ENCODE measurements around the gene BIN1. TPM values are rescaled to one million over a fixed set of nuclear protein-coding genes. Genes with fewer than 3 reads are reported as not detected.
"Not testable (repeated sequence)": the region's sequence is repeated elsewhere in the genome, so short reads cannot be mapped to it uniquely, and the experiment has no call there.

BIN1 gene
- total RNA-seq, 1 donor from 2014 or later = 50.2 TPM

DNA sequence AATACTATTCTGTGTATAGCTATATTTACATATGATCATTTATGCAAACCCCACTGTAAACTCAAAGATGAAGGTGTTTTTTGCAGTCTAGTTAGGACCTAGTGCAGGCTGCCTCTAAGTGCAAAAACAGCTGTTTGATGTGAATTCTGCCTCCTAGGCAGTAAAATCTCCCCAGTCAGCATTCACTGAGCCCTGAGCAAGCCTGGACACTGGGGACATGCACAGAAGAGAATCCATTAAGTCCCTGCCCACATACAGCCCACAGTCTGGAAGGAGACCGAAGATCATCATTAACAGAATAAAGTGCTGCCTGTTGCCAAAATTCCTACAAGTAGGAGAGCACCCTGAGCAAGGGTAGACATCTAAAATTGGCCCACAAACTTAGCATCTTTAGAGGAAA is 14.4 kb upstream of the BIN1 start:
- H3K4me1 Mint-ChIP-seq (ENCODE audit: low read depth, unreplicated experiment) = no peaks in the 10 kb centered on the region
- Histone ChIP-seq H3K27ac (ENCODE audit: low read depth, low read length) (no peak overlapping the region), H4K20me1 (ENCODE audit: insufficient read depth, low read length) (no peaks in the 10 kb centered on the region), H3K9me3 (ENCODE audit: insufficient read depth, low read depth, low read length) (no peaks in the 10 kb centered on the region), H3K4me2 (ENCODE audit: low read length) (no peak overlapping the region), H3K79me2 (ENCODE audit: insufficient read depth, low read length) (no peaks in the 10 kb centered on the region), H3K36me3 (ENCODE audit: insufficient read depth, low read length) (no peaks in the 10 kb centered on the region), H2AFZ (ENCODE audit: low read depth, low read length) (no peak overlapping the region), H3K9ac (ENCODE audit: low read length) (no peak overlapping the region), H3K4me3 (ENCODE audit: insufficient read depth, low read depth, low read length) (no peak overlapping the region), H3K27me3 (ENCODE audit: insufficient read depth, low read length) (no peaks in the 10 kb centered on the region), H3K4me1 (ENCODE audit: insufficient read depth, low read length) (no peaks in the 10 kb centered on the region)
- no peak overlapping the region for H3K27ac Mint-ChIP-seq (ENCODE audit: unreplicated experiment)
- peaks cover 2% of the 10 kb centered on the region for H3K27me3 Mint-ChIP-seq (ENCODE audit: low read depth, unreplicated experiment)
- DNase-seq (ENCODE audit: low read depth) (no peak), FAIRE-seq (no peak)
- H3K9me3 Mint-ChIP-seq (ENCODE audit: unreplicated experiment) = peaks cover 17% of the 10 kb centered on the region
- no peak for TF ChIP-seq EZH2 (IDR thresholded peaks at IDR 0.05; ENCODE audit: insufficient read depth, low read length)
- TF ChIP-seq, protein P1, sequence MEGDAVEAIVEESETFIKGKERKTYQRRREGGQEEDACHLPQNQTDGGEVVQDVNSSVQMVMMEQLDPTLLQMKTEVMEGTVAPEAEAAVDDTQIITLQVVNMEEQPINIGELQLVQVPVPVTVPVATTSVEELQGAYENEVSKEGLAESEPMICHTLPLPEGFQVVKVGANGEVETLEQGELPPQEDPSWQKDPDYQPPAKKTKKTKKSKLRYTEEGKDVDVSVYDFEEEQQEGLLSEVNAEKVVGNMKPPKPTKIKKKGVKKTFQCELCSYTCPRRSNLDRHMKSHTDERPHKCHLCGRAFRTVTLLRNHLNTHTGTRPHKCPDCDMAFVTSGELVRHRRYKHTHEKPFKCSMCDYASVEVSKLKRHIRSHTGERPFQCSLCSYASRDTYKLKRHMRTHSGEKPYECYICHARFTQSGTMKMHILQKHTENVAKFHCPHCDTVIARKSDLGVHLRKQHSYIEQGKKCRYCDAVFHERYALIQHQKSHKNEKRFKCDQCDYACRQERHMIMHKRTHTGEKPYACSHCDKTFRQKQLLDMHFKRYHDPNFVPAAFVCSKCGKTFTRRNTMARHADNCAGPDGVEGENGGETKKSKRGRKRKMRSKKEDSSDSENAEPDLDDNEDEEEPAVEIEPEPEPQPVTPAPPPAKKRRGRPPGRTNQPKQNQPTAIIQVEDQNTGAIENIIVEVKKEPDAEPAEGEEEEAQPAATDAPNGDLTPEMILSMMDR (IDR thresholded peaks at IDR 0.05; ENCODE audit: insufficient read depth, low read depth, low read length) = no peak
- H3K36me3 Mint-ChIP-seq (ENCODE audit: low read depth, unreplicated experiment) = peaks cover 2% of the 10 kb centered on the region
- no peak overlapping the region for H3K4me3 Mint-ChIP-seq (ENCODE audit: unreplicated experiment)

DNA sequence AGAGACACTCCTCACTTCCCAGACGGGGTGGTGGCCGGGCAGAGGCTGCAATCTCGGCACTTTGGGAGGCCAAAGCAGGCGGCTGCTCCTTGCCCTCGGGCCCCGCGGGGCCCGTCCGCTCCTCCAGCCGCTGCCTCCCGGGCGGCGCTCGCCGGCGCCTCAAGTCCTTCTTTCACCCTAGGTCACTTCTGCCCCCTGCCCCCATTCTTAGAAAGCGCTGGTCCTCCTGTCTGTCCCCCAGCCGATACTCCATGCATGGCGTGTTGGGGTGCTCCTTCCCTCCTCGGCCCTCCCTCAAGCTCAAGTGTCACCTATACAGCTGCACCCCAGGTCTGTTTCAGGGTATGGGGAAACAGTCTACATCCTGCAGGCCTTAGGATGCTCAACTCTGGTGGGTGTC is 13.5 kb upstream of the BIN1 start:
- H3K27ac Mint-ChIP-seq (ENCODE audit: unreplicated experiment); H2AFZ ChIP-seq (ENCODE audit: low read depth, low read length); H3K4me3 ChIP-seq (ENCODE audit: insufficient read depth, low read depth, low read length); FAIRE-seq; H3K27me3 ChIP-seq (ENCODE audit: insufficient read depth, low read length); H3K4me1 ChIP-seq (ENCODE audit: insufficient read depth, low read length); H4K20me1 ChIP-seq (ENCODE audit: insufficient read depth, low read length); H3K4me2 ChIP-seq (ENCODE audit: low read length); H3K9ac ChIP-seq (ENCODE audit: low read length); H3K36me3 ChIP-seq (ENCODE audit: insufficient read depth, low read length); H3K36me3 Mint-ChIP-seq (ENCODE audit: low read depth, unreplicated experiment); H3K4me1 Mint-ChIP-seq (ENCODE audit: low read depth, unreplicated experiment); H3K27ac ChIP-seq (ENCODE audit: low read depth, low read length); DNase-seq (ENCODE audit: low read depth); H3K27me3 Mint-ChIP-seq (ENCODE audit: low read depth, unreplicated experiment); H3K9me3 ChIP-seq (ENCODE audit: insufficient read depth, low read depth, low read length); H3K79me2 ChIP-seq (ENCODE audit: insufficient read depth, low read length); H3K4me3 Mint-ChIP-seq (ENCODE audit: unreplicated experiment): not testable (repeated sequence)
- H3K9me3 Mint-ChIP-seq (ENCODE audit: unreplicated experiment) = peaks cover 15% of the 10 kb centered on the region

DNA sequence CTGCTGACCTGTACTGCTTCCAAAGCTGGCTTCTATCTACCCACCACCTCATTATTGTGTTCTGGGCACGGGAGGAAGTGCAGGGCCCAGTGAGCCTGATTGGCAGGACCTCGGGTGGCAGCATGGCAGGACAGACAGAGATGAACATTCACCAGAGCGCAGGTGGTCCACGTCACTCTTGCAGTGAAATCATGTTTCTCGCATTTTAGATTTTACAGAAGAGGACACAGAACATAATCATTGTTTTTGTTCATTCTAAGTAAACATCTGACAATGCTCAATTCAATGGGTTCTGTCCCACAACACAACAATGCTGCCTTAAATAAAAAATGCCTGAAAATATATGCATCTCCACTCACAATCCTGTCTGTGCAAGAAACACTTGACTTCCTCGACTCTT is 11.5 kb upstream of the BIN1 start:
- Histone ChIP-seq H4K20me1 (ENCODE audit: insufficient read depth, low read length) (no peaks in the 10 kb centered on the region), H3K9me3 (ENCODE audit: insufficient read depth, low read depth, low read length) (no peaks in the 10 kb centered on the region), H3K79me2 (ENCODE audit: insufficient read depth, low read length) (no peaks in the 10 kb centered on the region), H3K4me2 (ENCODE audit: low read length) (no peak overlapping the region), H3K27ac (ENCODE audit: low read depth, low read length) (no peak overlapping the region), H2AFZ (ENCODE audit: low read depth, low read length) (no peak overlapping the region), H3K9ac (ENCODE audit: low read length) (no peak overlapping the region), H3K4me1 (ENCODE audit: insufficient read depth, low read length) (no peaks in the 10 kb centered on the region), H3K4me3 (ENCODE audit: insufficient read depth, low read depth, low read length) (no peak overlapping the region), H3K27me3 (ENCODE audit: insufficient read depth, low read length) (peaks cover 3% of the 10 kb centered on the region), H3K36me3 (ENCODE audit: insufficient read depth, low read length) (no peaks in the 10 kb centered on the region)
- Mint-ChIP-seq H3K36me3 (ENCODE audit: low read depth, unreplicated experiment) (peaks cover 2% of the 10 kb centered on the region), H3K9me3 (ENCODE audit: unreplicated experiment) (peaks cover 15% of the 10 kb centered on the region), H3K27ac (ENCODE audit: unreplicated experiment) (no peak overlapping the region), H3K4me1 (ENCODE audit: low read depth, unreplicated experiment) (no peaks in the 10 kb centered on the region), H3K27me3 (ENCODE audit: low read depth, unreplicated experiment) (peaks cover 2% of the 10 kb centered on the region), H3K4me3 (ENCODE audit: unreplicated experiment) (no peak overlapping the region)
- DNase-seq (ENCODE audit: low read depth) (no peak), FAIRE-seq (no peak)
- TF ChIP-seq, protein P1 (IDR thresholded peaks at IDR 0.05; ENCODE audit: insufficient read depth, low read depth, low read length) = no peak
- TF ChIP-seq EZH2 (IDR thresholded peaks at IDR 0.05; ENCODE audit: insufficient read depth, low read length) = no peak

All from astrocyte (in vitro differentiated cells and primary cell).